Tibial nerve (tissue), 4 donors: Measurements from ENCODE around the gene PCMTD2.
"Not testable (repeated sequence)": the region's sequence is repeated elsewhere in the genome, so short reads cannot be mapped to it uniquely, and the experiment has no call there.

Experiments used
- EP300 ChIP-seq, 2 donors: sonication (generic); formaldehyde crosslinking; IDR thresholded peaks; one replicate each; pipeline ENCODE4 v1.6.1; 2017; ENCODE audit warnings: antibody characterized with exemption in 2 of 2, mild to moderate bottlenecking in 1 of 2
- TF ChIP-seq, protein P1 (sequence below), 5 experiments: fragments of 200-600 bp in 3 of 5; fragments of 450-650 bp in 2 of 5; sonication (generic) in 3 of 5; IDR thresholded peaks; one replicate each; pipeline ENCODE4 v1.5.1; 2016 to 2019; ENCODE audit warnings: antibody characterized with exemption in 5 of 5, mild to moderate bottlenecking in 3 of 5, moderate library complexity in 2 of 5

DNA sequence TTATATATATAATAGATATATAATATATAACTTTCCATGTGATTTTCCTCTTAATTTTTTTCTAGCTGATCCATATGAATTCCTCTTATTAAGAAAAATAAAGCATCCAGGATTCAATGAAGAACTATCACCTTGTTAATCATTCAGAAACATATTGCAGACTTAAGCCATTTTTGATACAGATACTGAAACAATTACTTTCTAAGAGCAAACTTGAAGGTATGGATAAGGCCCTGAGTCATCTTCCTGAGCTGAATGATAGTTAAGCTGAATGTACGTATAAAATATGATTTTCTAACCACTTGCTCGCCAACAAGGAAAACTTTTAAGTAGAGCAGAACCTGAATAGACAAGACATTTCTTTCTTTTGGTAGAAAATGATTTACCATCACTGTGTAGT lies 47.5 kb downstream of the PCMTD2 start:
- TF ChIP-seq, protein P1, sequence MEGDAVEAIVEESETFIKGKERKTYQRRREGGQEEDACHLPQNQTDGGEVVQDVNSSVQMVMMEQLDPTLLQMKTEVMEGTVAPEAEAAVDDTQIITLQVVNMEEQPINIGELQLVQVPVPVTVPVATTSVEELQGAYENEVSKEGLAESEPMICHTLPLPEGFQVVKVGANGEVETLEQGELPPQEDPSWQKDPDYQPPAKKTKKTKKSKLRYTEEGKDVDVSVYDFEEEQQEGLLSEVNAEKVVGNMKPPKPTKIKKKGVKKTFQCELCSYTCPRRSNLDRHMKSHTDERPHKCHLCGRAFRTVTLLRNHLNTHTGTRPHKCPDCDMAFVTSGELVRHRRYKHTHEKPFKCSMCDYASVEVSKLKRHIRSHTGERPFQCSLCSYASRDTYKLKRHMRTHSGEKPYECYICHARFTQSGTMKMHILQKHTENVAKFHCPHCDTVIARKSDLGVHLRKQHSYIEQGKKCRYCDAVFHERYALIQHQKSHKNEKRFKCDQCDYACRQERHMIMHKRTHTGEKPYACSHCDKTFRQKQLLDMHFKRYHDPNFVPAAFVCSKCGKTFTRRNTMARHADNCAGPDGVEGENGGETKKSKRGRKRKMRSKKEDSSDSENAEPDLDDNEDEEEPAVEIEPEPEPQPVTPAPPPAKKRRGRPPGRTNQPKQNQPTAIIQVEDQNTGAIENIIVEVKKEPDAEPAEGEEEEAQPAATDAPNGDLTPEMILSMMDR (IDR thresholded peaks at IDR 0.05) = not testable (repeated sequence)
- TF ChIP-seq EP300 (IDR thresholded peaks at IDR 0.05) = not testable (repeated sequence)
